Measurements from ENCODE around the gene DAAM2. TPM values are rescaled to one million over a fixed set of nuclear protein-coding genes. Genes with fewer than 3 reads are reported as not detected.
A peak's percentile ranks its signal among the peaks of the same experiment; 100 is the strongest.

DAAM2 gene
- 58.7 and 109 TPM in 2 replicates for total RNA-seq (2014; rRNA removed)
- polyA plus RNA-seq (2012) = 42.9 TPM

DNA sequence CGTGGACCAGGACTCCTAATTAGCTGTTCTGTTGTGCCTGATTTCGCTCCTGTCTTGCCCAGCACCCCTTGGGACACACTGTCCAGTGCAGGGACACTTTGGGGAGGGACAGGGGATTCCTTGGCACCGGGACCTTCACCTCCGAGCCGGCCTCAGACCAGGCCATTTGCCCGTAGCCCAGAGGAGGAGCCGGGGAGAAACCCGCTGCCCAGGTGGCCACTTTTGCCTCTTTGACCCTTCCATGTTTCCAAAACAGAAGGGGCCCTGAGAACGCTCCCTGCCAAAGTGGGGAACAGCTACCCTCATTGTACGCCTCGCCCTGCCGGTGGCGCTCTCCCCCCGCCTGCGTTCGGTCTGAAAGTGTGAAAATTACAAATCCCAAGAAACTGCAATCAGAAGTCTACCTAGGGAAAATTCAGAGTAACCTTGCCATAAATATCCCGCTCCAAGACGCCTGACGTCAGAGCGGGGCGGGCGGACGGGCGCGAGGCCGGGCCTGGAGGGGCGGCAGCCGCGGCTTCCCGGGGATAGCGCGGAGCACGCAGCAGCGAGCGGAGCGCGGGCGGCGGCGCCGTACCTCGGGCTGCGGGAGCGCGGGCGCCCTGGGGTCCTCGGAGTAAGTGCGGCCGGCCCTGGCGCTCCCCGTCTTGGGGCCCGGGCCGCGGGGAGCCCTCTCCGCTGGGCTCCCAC, at the start of gene DAAM2:
Gene DAAM2, plus strand, starts transcription at position 527 of the 690 bp plus-strand sequence. CDS start 63,927 bp downstream, outside the sequence.
- DNase-seq (ENCODE audit: low read depth) = peak; percentile 47

DNA sequence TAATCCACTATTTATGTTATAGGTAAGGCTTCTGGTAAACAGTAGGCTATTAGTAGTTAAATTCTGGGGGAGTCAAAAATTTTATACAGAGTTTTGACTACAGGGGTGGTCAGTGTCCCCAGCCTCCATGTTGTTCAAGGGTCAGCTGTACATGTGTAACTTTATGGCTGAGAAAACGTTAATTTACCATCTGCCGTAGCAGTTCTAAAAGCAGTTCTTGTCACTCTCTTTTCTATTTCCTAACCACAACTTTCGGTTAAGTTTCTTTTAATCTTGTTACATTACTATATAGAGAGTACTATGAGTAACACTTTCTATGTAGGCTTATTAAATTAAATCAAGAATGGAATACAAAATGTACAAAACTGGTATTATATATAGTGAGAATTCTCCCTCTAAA, 45.4 kb upstream of the DAAM2 start:
- no peak for DNase-seq (ENCODE audit: low read depth)

DNA sequence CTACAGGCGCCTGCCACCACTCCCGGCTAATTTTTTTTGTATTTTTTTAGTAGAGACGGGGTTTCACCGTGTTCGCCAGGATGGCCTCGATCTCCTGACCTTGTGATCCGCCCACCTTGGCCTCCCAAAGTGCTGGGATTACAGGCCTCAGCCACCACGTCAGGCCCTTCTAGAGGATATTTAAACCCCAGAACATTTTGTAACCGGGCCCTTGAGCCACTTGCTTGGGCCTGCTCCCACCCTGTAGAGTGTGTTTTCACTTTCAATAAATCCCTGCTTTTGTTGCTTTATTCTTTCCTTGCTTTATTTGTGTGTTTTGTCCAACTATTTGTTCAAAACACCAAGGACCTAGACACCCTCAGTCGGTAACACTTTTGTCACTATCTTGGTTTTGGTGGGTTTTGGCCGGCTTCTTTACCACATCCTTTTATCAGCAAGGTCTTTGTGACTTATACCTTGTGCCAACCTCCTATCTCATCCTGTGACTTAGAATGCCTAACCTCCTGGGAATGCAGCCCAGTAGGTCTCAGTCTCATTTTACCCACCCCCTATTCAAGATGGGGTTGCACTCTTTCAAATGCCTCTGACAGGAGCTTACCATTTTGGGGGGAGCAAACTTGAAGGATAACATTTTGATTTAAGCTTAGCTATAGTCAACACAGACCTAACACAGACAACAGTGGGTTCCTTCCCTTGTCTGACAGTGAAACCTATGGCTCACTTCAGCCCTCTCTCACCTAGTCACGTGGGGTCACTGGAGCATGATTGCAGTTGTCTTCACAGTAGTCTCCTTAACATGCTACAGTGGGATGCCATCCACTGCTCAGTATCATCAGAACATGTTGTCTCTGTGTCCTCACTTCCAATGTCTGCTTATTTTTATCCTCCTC, 39.1 kb upstream of the DAAM2 start:
- no peak for DNase-seq (ENCODE audit: low read depth)

DNA sequence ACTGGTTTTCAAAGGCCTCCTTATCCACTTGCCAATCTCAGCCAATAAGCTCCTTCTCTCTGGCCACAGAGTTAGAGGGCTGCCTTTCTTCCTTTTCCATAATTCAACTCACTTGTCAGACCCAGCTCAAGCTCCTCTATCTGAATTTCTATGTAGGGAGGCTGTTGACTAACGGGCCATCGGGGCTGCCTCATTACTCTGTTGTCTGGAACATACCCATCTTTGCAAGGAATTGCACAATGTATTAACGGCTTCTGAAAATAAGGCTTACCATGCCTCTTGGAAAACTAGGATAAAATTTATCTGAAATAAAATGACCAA, 38.5 kb upstream of the DAAM2 start:
- DNase-seq (ENCODE audit: low read depth) = no peak

GRCh38 chr6:39754514-39755115, 37.6 kb upstream of the DAAM2 start:
- DNase-seq (ENCODE audit: low read depth) = no peak

- DNase-seq (ENCODE audit: low read depth) = no peak
These were observed 36.9 kb upstream of the DAAM2 start for GRCh38 chr6:39755231-39755630.

DNA sequence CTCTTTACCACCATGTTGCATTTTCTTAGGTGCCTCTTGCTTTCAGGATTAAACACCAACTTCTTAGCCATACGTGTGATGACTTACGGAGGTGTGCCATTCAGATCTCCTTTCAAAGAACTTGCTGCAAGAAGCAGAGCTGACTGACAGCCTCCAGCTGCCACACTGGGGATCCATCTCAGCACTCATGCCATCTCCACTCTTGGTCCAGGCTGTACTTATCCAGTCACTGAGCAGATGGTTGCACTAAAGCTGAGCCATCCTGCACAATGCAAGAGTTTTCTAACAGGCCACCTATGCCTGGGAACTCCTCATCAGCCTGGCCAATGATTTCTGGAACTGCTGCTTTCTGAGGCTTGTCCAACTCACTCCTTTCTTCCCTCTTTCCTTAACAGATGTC, 35.6 kb upstream of the DAAM2 start:
- no peak for DNase-seq (ENCODE audit: low read depth)

DNA sequence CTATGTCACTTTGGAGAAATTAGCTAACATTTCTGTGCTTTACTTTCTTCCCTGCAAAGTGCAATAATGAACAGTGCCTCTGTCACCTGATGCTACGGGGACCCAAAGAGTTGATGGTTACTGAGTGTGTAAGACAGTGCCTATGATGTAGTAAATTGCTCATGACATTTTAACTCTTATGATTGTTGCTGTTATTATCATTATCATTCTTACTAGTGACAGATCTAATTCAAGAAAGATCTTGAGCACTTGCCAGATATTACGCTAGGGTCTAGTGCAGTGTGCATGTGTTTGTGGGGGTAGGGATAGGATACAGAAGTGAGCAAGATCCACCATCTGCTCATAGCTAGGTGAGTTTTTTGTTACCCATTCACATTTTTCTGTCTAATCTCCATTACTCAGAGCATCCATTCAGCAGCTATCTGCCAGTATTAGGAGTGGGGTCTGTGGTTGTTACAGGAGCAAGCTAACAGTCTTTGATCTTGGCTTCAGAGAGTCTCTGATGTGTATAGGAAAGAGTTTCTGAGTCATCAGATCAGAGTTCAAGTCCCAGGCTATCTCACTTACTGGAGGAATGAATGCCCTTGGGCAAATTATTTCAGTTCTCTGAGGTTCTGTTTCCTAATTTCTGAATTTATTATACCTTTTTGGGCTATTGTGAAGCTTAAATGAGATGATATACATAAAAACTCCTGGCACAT, 33.1 kb upstream of the DAAM2 start:
- DNase-seq (ENCODE audit: low read depth) = no peak

DNA sequence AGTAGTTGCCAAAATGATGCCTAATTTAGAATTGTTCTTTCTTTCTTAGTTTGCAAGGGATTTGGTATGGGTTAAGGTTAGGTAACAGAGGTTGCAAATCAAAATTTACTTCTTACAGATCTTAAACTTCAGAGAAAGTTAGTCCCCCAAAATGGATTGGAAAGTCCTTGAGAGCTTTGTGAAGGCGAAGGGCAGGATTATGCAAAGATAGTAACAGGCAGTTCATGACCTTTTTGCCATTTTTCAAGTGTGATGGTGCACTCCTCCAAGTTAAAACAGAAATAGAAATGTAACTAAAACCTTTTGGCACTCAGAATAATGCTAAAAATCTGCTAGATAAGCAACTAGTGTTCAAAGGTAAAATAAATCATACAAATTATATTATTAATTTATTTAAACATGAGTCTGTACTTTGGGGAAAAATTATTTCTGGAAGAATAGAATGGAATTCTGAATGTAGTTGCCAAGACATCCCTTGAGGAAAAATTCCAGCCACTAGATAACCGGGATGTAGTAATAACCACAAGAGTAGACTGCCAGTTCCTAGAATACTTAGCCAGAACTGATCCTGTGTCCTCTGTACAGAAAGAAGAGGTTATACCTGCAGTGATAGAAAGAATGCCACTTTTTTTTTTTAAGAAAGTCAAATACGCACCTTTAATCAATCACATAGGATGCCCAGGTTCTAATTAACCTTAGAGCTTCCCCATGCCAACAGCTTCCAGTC, 31.8 kb upstream of the DAAM2 start:
- DNase-seq (ENCODE audit: low read depth) = no peak

DNA sequence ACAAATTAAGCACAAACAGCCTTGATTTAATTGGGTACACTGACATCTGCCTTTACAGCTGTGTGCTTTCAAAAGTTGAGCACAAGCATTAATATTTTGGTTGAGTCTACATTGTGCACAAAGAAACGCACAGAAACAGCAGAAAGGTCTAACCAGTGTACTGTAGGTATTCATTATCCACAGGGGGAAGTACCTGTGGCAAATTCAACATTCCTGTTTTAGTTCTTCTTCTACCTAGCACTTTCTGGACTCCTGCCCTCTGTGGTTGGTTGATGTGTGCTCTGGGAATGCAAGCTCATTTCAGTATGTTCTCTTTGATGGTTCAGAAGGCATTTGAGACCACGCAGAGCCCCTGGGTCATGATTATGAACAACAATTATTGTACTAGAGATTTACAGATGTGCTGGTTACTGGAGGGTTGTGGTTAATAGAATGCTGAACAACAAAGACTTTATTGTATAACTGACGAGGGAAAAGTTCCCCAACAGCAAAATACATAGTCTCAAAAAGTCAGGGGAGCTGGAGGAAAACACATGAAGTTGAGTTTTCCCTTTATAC, 26.6 kb upstream of the DAAM2 start:
- DNase-seq (ENCODE audit: low read depth) = no peak

DNA sequence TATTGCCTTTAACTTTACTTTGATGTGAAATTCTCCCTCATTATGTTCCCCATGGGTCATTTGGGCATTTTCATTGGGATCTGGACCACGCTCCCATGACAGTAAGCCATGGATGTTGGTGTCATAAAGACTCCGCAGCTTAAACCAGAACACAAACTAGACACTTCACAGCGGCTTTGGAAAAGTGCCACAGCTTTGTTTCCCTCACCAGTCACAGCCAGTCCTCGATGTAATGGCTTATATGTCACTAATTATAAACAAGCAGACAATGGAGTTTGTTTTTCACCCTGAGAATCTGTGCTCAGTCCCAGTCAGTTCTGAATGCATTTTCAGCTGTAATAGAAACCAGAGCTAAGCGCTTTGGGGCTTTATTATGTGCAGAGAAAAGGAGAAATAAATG, 23.2 kb upstream of the DAAM2 start:
- no peak for DNase-seq (ENCODE audit: low read depth)

GRCh38 chr6:39770446-39770845, 21.7 kb upstream of the DAAM2 start:
- no peak for DNase-seq (ENCODE audit: low read depth)

DNA sequence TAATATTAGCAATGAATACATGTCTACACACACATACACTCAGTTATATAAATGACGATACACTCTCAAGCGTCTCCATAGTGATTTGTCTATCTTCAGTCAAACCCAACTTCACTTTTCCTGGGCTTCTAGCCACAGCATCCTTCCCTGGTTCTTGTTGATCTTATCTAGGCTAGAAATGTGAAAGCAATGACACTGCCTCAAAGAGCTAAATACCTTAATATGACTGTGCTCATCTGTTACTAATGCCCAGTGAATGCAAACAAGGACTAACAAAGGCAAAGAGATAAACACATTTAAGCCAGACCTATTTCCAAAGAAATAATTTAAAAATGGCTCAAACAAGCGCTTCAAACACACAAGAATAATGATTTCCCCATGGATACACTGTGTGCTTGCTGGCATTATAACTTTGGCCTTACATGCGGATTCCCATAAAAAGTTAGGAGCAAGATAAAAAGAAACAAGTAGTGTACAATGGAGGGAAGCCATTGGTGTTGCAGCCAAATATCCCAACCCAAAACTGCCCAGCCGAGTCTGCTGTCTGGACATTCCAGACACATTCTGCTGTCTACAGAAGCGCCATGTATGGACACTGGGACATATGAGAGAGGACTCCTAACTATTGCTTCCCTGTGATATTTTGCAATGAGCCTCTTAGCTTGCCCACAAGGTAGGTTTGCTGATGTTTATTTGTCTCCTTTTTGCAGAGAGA, 19.5 kb upstream of the DAAM2 start:
- no peak for DNase-seq (ENCODE audit: low read depth)

DNA sequence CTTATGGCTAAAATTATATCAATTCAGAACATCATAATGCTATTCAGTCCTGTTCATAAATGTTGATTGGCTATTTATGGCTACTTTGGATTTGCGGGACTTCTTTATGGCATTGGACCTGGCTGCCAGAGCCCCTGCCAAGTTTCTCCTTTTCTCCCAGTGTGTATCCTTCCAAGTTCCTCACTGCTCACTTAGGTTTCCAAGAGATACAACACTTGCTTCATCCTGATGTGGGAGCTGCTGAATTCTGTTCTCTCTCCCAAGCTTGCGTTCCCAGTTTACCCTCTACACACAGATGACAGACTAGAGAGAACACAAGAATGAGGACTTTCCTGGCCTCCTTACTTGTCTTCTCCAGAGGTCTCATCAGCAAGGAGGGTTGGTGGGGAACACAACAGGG, 18.4 kb upstream of the DAAM2 start:
- no peak for DNase-seq (ENCODE audit: low read depth)

- DNase-seq (ENCODE audit: low read depth) = no peak
These were observed 15.6 kb upstream of the DAAM2 start for GRCh38 chr6:39776581-39776980.

DNA sequence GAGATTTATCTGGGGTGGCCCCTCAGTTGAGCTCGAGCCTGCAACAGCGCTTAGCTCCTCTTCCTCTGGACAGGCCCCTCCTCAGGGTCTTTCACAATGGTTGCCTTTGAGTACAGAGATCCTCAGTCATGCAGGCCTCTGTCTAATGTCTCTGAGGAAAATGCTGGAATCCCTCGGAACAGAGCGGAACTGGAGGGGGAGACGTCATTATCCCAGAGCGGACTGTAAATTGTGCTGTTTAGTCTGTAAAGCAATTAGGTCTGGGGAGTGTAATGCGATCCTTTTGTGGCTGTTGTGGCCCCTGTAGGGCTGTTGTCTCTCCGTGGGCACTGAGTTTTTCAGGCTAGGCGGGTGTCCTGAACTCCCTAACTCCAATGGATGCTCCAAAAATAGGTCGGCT, 15.0 kb upstream of the DAAM2 start:
- DNase-seq (ENCODE audit: low read depth) = no peak

DNA sequence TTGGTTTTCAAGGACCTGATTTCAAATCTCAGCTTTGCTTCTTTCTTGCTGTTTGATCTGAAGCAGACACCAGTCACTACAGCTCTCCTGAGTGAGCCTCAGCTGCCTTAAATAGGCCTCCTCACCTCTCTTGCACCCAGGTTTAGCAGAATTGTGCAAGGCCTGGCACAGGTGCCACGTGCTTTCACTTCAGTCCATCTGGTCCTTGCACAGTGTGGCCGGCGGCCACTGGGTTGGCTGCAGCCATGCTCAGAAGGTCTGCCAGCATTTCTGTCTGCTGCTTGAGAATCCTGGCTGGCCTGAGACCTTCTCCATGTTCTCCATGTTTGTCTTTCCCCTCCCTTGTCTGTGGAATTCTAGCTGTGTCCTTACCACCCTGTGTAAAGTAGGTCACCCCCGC, 14.5 kb upstream of the DAAM2 start:
- no peak for DNase-seq (ENCODE audit: low read depth)

DNA sequence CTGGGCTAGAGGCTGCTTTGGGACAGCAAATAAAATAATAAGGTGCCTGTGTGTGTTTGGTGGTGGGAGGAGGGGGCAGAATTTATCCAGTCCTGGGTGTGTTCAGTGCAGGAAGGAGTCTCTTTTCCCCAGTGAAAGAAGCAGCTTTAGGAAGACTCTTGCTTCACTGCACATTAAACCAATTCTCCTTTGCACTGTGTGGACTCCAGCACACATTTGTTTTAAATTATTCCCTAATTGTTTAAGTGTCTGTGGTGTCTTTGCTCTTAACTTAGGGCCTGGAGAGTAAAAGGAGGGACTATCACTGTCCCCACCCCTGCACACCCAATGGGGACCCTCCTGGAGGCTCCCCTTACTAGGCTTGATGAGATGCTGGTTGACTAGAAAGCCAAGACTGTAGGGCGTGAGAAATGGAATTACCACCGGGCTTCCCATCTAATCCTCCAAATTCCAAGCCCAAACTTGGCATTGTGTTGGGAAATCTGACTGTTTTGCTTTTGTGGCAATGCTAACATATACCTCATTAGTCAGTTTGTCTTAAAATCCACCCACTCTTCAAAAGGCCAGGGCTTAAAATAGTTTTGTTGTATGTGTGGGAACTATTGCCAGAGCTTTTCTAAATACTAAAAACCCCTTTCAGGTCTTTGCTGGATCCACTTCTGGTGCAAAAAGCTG, 13.5 kb upstream of the DAAM2 start:
- no peak for DNase-seq (ENCODE audit: low read depth)

GRCh38 chr6:39785281-39785680, 6.9 kb upstream of the DAAM2 start:
- no peak for DNase-seq (ENCODE audit: low read depth)

DNA sequence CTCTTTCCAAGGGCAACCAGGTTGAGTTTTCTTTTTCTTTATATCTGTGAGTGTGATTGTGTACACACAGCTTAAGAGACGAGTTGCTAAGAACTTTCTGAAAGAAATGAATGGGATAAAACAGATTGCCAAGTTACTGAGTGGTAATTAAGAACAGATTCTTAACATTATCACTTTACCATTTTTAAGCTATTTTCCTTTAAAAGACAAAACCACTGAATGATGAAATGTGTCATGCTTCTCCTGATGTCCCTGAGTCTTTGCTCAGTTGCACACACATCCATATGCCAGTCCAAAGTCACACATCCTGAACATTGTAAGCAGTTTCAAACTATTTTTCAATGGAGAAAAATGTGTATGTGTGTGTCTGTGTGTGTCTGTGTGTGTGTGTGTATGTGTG, 5.5 kb upstream of the DAAM2 start:
- DNase-seq (ENCODE audit: low read depth) = no peak

Data from LHCN-M2 (cell line).